ENCODE measurements around the gene CMIP. TPM values are rescaled to one million over a fixed set of nuclear protein-coding genes. Genes with fewer than 3 reads are reported as not detected.

CMIP gene
- polyA plus RNA-seq, 1 donor = 44.3 TPM

GRCh38 chr16:81461766-81462165, 17.2 kb downstream of the CMIP start:
- DNase-seq = no peak

GRCh38 chr16:81462683-81463082, 18.1 kb downstream of the CMIP start:
- DNase-seq = no peak

DNA sequence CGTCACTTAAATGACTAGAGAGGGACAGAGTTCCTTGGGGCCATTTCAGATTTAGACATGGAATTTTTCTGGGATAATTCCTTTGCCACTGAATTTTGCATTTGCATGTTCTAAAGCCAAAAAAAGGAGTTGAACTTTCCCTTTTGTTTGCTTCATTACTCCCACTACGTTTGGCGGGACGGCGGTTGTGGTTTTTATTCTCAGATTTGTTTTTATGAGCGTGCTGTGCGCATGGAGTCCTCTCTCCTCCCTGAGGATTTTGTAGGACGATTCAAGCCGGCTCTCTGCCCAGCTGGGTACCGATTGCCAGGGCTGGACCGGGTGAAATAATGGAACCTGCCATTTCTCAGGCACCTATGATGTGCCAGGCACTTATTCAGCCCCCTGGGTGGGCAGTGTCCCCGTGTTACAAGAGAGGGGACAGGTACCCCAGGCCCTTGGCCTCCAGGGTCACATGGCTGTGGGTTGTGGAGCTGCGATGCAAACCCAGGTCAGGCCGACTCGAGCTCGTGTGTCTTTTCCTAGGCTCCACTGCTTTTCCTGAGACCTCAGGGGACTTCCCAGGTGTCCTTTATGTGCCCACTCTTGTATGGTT, 18.8 kb downstream of the CMIP start:
- no peak for DNase-seq

DNA sequence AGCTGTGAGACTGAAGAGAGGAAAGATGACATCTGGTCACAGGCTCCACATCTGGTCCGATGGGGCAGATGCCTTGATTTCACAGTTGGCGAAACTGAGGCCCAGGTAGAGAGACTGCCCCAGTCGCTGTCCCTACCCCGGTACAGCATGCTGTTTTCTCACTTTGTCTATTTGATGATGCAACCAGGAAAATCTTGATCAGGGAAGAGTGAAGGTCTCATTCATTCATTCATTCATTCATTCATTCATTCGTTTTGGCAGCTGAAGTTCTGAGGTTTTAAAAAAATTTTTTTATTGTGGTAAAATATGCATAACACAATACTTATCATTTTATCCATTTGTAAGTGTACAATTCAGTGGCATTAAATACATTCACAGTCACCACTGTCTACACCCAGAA, 19.7 kb downstream of the CMIP start:
- DNase-seq = no peak

DNA sequence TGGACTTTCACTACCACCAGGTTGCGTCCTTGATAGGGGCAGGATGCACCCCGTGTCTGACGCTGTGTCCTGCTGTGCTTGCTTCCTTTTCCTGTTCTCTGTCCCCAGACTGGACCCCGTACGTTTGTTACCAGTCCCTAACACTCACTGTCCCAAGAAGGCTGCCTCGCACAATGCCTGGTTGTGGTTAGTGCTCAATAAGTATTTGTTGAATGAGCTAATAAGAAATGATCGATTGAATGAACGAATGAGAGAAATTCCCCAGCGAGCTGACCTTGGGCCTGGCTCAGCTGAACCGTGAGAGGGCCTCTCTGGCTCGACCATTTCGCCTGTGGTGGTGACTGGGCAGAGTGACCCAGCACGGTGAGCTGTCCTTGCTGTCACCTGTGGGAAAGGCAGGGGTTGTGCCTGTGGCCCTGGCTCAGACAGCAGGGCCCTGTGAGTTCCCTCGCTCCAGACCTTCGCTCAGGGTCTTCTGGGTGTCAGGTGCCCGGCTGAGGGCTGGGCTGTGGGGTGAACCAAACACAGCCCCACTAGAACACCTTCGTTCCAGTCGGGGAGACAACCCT, 20.9 kb downstream of the CMIP start:
- no peak for DNase-seq

DNA sequence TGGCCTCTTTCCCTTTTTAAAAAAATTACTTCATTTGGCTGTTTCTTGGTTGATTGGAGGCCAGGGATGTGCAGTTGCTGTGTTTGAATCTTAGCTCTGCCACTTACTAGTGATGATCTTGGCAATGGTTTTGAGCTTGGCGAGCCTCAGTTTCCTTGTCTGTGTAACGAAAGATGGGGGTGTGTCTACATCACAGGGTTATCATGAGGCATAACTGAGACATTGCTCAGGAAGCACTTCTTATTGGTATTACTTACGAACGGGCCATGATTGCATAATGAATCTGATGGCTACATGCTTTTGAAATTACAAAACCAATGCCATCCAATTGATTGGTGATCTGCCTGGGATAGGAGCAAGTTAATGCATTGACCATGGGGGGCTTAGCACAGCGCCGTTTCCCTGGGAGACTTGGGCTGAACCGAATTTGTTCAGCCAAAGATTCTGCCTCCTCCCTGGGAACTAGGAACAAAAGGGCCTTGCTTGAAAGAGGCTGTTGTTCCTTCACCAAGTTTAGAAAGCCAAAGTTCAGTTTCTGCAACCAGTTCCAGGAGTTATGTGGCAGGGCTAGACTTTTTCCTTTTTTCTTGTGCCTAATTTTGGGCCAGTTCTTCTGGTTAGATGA, 21.9 kb downstream of the CMIP start:
- no peak for DNase-seq

GRCh38 chr16:81467072-81467471, 22.5 kb downstream of the CMIP start:
- no peak for DNase-seq

DNA sequence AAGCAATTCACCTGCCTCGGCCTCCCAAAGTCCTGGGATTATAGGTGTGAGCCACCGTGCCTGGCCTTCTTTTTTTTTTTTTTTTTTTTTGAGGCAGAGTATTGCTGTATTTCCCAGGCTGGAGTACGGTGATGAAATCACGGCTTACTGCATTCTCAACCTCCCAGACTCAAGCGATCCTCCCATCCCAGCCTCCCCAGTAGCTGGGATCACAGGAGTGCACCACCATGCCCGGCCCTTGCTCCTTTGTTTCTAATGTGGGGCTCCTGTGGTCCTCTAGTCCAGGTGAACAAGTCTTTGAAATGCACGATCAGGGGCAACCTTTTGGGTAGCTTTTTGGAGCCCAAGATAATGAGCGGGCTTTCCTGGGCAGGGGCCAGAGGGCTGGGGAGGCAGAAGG, 23.2 kb downstream of the CMIP start:
- DNase-seq = no peak

GRCh38 chr16:81468269-81468902, 23.8 kb downstream of the CMIP start:
- no peak for DNase-seq

DNA sequence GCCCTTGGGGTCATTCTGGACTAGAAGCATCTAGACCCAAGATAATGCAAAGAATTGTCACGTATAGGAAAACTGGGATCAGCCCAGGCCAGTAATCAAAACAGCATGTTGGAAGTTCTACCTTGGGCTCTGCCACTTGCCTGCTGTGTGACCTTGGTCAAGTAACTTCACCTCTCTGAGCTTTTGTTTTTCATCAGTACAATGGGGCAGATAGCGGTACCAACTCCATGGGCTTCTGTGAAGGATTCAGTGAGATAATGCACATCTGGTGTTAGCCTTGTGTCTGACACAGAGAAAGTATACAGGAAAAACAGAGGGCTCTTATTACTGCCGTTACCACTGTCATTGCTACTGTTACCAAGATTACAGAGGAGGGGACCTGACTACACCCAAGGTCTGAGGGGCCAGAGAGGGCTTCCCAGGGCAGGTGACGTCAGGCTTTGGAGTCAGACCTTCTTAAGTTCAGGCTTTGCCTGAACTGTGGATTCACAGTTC, 24.6 kb downstream of the CMIP start:
- DNase-seq = no peak

GRCh38 chr16:81469710-81470535, 25.3 kb downstream of the CMIP start:
- no peak for DNase-seq

DNA sequence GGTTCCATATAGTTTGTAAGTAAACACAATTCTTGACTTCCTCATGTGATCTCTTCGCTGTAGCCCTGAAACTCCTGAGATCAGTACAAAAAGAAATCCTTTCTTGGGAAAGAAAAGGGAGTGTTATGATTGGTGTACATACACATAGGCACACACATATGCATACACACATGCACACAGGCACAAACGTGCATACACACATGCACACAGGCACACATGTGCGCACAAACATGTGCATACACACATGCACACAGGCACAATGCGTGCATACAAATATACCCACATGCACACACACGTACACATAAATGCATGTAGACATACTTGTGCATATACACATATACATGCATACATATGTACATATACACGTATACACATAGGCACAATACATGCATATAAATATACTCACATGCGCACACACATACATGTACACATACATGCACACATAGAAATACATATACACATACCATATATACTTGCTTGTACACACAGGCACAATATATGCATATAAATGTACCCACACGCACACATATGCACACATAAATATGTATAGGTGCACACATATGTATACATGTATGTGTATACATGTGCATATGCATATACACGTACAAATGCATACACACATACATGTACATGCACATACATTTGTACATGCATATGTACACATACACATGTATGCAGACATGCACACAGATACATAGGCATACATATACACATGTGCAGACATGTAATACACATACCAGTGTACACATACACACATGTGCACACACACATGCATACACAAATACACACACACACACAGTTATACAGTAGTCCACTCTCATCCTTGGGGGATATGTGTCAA, 26.4 kb downstream of the CMIP start:
- no peak for DNase-seq

DNA sequence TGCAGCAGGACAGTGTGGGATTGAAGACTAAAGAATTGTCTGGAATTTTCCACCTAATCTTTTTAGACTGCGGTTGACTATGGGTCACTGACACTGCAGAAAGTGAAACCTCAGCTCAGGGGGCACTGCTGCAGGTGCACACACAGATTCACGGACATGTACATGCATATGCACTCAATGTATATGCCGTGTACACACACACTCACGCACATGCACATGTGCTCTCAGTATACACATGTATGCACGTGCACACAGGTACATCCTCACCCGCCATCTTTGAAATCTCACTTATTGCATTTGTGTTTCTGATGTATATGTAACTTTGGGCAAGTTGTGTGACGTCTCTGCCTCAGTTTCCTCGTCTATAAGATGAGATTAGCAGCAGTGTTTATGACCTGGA, 27.3 kb downstream of the CMIP start:
- DNase-seq = no peak

- DNase-seq = no peak
Measured at GRCh38 chr16:81472391-81472790, 27.8 kb downstream of the CMIP start.

GRCh38 chr16:81473066-81473488, 28.5 kb downstream of the CMIP start:
- DNase-seq = no peak

GRCh38 chr16:81473558-81473957, 28.9 kb downstream of the CMIP start:
- DNase-seq = peak; percentile 50

GRCh38 chr16:81473969-81474959, 29.7 kb downstream of the CMIP start:
- no peak for DNase-seq

DNA sequence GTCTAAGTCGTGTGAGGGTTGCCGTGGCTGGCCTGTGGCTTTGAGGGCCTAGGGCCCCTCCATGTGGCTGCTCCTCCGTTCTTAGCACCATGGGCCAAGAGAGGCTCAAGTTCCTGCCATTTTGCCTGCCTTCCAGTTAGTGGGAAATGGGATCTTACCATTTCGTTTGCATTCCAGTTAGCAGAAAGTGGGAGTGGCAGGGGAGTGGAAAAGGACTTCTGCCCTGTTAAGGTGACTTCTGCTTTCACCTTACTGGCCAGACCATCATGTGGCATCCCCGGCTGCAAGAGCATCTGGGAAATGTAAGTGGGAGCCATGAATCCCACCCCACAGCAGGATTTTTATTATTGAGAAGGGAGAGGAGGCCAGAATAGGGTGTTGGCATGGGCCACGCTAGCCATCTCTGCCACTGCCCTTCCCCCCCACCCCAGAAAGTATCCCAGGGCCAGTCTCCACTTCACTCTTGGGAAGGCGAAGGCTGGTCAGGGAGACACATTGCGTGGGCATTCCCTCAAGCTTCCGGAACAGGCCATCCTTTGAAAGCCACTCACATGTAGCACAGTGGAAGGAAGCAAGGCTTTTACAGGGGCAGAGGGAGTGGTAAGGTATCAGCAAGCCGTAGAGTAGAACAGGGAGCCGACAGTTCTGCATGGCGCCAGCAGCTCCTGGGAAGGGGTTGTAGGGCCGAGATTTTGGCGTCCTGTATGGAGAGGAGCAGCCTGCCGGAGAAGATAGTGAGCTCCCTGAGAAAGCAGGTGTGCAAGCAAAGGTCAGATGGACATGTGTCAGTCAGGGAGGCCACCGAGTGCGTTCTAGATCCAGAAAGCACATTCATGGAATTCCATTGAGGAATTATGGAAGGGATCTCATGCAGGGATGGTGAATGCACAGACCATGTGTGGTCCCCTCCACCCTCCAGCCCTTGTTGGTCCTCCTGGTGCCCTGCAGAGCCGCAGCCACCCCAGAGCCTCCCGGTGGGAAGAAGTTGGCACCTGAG, 33.4 kb downstream of the CMIP start:
- DNase-seq = no peak
